Calu3 (cell line): ENCODE results near the gene CAPN2. TPM values are rescaled to one million over a fixed set of nuclear protein-coding genes. Genes with fewer than 3 reads are reported as not detected.
A peak's percentile ranks its signal among the peaks of the same experiment; 100 is the strongest.

Source experiments
- BruUV-seq: library from RNA; stranded (reverse); fragments of 400-500 nt; replicated peaks from 2 replicates; lab custom pipeline; 2021; lab: Mats Ljungman, UMichigan
- CTCF ChIA-PET: fragments of 300-600 bp; sonication (Branson Sonifier 250); formaldehyde crosslinking; loops from one replicate; lab custom pipeline; 2022; ENCODE audit warnings: antibody characterized with exemption; lab: Charles Lee
- DNase-seq: peaks from one replicate; pipeline ENCODE4 v3.0.0; 2022
- H3K27ac Mint-ChIP-seq: one replicate; pipeline ENCODE4 v1.8.0; 2022; ENCODE audit warnings: mixed read lengths; ENCODE audit not compliant: unreplicated experiment
- H3K27me3 Mint-ChIP-seq: one replicate; pipeline ENCODE4 v1.8.0; 2022; ENCODE audit warnings: mixed read lengths; ENCODE audit not compliant: unreplicated experiment
- H3K36me3 Mint-ChIP-seq: one replicate; pipeline ENCODE4 v1.8.0; 2022; ENCODE audit warnings: mild to moderate bottlenecking, moderate library complexity, mixed read lengths; ENCODE audit not compliant: insufficient read depth, unreplicated experiment
- H3K4me1 Mint-ChIP-seq: one replicate; pipeline ENCODE4 v1.8.0; 2022; ENCODE audit warnings: mild to moderate bottlenecking, low read depth, mixed read lengths; ENCODE audit not compliant: unreplicated experiment
- H3K4me3 Mint-ChIP-seq: one replicate; pipeline ENCODE4 v1.8.0; 2022; ENCODE audit warnings: mild to moderate bottlenecking, low read depth, moderate library complexity, mixed read lengths; ENCODE audit not compliant: unreplicated experiment
- H3K9me3 Mint-ChIP-seq: one replicate; pipeline ENCODE4 v1.8.0; 2022; ENCODE audit warnings: low read depth, mixed read lengths; ENCODE audit not compliant: unreplicated experiment
- intact Hi-C: fragments of 100-400 bp; cut with micrococcal nuclease; formaldehyde crosslinking; loops from one replicate; pipeline ENCODE4 v1.10.0; 2022; ENCODE audit not compliant: unreplicated experiment
- total RNA-seq: library from RNA; stranded (reverse); gene quantifications from 2 replicates; pipeline ENCODE4 v1.2.3, GENCODE V29; 2022
- TF ChIP-seq, protein P1 (sequence below): fragments of 200-600 bp; IDR thresholded peaks from one replicate; pipeline ENCODE4 v1.8.0; 2022; ENCODE audit warnings: antibody characterized with exemption; ENCODE audit not compliant: unreplicated experiment

Gene CAPN2
- total RNA-seq, 1 experiment from 2014 or later = 266 TPM

- TF ChIP-seq, protein P1, sequence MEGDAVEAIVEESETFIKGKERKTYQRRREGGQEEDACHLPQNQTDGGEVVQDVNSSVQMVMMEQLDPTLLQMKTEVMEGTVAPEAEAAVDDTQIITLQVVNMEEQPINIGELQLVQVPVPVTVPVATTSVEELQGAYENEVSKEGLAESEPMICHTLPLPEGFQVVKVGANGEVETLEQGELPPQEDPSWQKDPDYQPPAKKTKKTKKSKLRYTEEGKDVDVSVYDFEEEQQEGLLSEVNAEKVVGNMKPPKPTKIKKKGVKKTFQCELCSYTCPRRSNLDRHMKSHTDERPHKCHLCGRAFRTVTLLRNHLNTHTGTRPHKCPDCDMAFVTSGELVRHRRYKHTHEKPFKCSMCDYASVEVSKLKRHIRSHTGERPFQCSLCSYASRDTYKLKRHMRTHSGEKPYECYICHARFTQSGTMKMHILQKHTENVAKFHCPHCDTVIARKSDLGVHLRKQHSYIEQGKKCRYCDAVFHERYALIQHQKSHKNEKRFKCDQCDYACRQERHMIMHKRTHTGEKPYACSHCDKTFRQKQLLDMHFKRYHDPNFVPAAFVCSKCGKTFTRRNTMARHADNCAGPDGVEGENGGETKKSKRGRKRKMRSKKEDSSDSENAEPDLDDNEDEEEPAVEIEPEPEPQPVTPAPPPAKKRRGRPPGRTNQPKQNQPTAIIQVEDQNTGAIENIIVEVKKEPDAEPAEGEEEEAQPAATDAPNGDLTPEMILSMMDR = no peak
- no TSS peak for BruUV-seq
- Mint-ChIP-seq H3K36me3 (peaks cover 86% of the 10 kb centered on the region), H3K4me3 (no peak overlapping the region), H3K9me3 (no peaks in the 10 kb centered on the region), H3K27me3 (no peaks in the 10 kb centered on the region), H3K27ac (no peak overlapping the region), H3K4me1 (peaks cover 24% of the 10 kb centered on the region)
- CTCF ChIA-PET = interaction anchor here (0.9 kb wide), 1 partner anchor 53 kb away, joined by 3 read pairs; the partner anchor contains the start of gene CAPN2
- intact Hi-C loops = no loop called here
- no peak for DNase-seq
Measured at GRCh38 chr1:223765719-223766340, 53.5 kb downstream of the CAPN2 start.

DNA sequence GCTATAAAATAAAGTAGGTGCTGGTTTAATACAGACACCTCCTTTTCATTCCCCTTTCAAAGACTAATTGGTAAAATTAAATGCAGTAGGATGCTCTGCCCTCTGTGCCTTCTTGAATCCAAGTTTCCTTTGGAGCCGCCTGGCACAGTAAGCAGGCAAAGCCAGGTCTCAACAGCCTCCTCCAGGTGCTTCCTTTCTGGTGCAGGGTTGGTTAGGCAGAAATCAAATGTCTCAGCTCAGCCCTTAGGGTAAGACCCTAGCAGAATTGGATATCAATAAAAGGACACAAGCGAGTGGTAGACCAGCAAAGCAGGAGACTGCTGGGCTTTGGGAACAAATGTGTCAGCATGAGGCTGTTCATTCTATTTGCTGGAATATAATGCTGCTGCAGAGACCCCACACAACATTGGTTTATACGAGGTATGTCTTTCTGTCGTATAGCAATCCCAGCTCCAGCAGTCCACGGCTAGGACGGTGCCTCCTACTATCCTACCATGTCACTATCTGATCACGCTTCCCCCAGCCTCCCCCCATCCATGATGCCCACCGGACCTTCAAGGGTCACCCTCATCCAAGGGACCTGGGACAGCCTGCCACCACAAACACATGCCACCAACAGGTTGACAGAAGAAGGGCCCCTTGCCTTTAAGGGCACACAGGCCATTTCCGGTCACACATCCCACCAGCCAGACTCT is 58.4 kb downstream of the CAPN2 start:
- intact Hi-C loops = no loop called here
- Mint-ChIP-seq H3K27ac (peak overlapping the region; percentile 78), H3K36me3 (peaks cover 86% of the 10 kb centered on the region), H3K9me3 (no peaks in the 10 kb centered on the region), H3K4me3 (peak overlapping the region; percentile 64), H3K4me1 (peaks cover 46% of the 10 kb centered on the region), H3K27me3 (no peaks in the 10 kb centered on the region)
- CTCF ChIA-PET = interaction anchor here (1.0 to 1.6 kb wide), 5 partner anchors 23 to 75 kb away, joined by 4 to 12 read pairs (median 4); no protein-coding TSS in a partner anchor
- TF ChIP-seq, protein P1 = no peak
- BruUV-seq = no TSS peak
- DNase-seq = no peak

DNA sequence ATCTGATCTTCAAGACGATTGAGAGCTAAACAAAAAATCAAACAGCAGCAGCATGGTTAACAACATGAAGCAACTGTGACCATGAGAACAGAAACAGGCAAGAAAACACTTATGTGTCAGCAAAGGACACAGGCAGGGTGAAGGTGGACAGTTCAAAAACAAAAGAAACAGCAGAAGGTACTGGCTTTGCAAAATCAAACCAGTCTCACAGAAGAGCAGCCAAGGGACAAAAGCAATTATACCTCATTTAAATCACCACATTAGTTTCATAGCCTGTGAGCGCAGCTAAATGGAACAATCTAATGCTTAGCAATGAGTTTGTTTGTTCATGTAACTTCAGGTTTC is 59.1 kb downstream of the CAPN2 start:
- H3K36me3 Mint-ChIP-seq = peaks cover 86% of the 10 kb centered on the region
- intact Hi-C loops = no loop called here
- H3K4me1 Mint-ChIP-seq = peaks cover 48% of the 10 kb centered on the region

More for the DNA sequence above, 59.1 kb downstream of the CAPN2 start:
- no TSS peak for BruUV-seq
- peak overlapping the region; percentile 78 for H3K27ac Mint-ChIP-seq
- H3K27me3 Mint-ChIP-seq = no peaks in the 10 kb centered on the region
- H3K4me3 Mint-ChIP-seq = peak overlapping the region; percentile 64
- H3K9me3 Mint-ChIP-seq = no peaks in the 10 kb centered on the region
- DNase-seq = no peak
- TF ChIP-seq, protein P1 = no peak
- CTCF ChIA-PET = interaction anchor here (0.6 to 1.7 kb wide), 13 partner anchors 10 to 935 kb away, joined by 3 to 12 read pairs (median 4); no protein-coding TSS in a partner anchor
